GM10266 (cell line): ENCODE data around the gene CCL19.

ENCODE experiments used
- DNase-seq: peaks from one replicate; pipeline ENCODE4 v3.0.0; 2012; ENCODE audit errors: extremely low spot score
- CTCF ChIP-seq: IDR thresholded peaks from 2 replicates; pipeline ENCODE4 v1.5.1; 2012; ENCODE audit warnings: mild to moderate bottlenecking, low read depth; ENCODE audit not compliant: control insufficient read depth, insufficient read depth; ENCODE audit errors: missing control alignments

CCL19 gene

GRCh38 chr9:34642679-34643078, 48.4 kb downstream of the CCL19 start:
- TF ChIP-seq CTCF: no peak
- DNase-seq: no peak
